WI38 (cell line): ENCODE measurements around the gene CCNO.

ENCODE experiments used
- H3K4me3 ChIP-seq: 2 replicates; pipeline ENCODE4 v1.5.1; 2011; ENCODE audit warnings: low read depth, mild to moderate bottlenecking, control low read depth, low read length
- TF ChIP-seq, protein P1 (sequence below): IDR thresholded peaks from 2 replicates; pipeline ENCODE4 v1.5.1; 2012; ENCODE audit warnings: low read depth, mild to moderate bottlenecking, control low read depth, low read length

The CCNO gene

DNA sequence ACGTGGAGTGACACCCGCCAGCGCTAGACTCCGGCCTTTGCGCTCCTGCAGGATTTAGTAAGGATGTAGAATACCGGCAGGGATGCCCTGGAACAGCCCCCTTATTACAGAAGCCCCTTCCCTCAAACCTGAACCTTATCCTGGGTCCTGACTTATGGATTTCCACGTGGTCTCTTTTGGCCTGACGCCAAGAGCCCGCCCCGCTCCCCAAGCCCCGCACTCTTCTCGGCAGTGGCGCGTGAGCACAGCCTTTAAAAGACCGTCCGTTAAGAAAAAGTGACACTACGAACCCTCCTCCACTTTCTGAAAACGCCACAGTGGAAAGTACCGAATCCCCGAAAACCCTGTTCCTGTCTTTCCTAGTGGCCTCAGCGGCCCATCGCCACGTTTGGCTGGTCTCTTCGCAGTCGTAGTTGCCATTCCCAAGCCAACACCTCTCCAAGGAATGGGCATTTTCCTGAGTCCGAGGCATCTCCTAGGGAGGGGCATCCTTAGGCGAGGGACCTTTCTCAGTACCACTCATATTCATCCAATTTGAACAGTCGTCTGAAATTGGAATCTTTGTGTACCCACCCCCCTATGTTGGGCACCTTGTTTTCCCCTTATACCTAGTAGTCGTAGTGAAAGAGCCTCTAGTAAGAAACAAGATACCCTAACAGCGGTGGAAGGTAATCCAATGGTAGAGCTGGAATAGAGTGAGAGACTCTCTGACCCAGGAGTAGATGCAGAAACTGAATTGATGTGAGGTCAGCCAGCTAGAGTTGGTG lies 5.6 kb downstream of the CCNO start:
- H3K4me3 ChIP-seq: peak overlapping the region; percentile 34
- TF ChIP-seq, protein P1, sequence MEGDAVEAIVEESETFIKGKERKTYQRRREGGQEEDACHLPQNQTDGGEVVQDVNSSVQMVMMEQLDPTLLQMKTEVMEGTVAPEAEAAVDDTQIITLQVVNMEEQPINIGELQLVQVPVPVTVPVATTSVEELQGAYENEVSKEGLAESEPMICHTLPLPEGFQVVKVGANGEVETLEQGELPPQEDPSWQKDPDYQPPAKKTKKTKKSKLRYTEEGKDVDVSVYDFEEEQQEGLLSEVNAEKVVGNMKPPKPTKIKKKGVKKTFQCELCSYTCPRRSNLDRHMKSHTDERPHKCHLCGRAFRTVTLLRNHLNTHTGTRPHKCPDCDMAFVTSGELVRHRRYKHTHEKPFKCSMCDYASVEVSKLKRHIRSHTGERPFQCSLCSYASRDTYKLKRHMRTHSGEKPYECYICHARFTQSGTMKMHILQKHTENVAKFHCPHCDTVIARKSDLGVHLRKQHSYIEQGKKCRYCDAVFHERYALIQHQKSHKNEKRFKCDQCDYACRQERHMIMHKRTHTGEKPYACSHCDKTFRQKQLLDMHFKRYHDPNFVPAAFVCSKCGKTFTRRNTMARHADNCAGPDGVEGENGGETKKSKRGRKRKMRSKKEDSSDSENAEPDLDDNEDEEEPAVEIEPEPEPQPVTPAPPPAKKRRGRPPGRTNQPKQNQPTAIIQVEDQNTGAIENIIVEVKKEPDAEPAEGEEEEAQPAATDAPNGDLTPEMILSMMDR: no peak

DNA sequence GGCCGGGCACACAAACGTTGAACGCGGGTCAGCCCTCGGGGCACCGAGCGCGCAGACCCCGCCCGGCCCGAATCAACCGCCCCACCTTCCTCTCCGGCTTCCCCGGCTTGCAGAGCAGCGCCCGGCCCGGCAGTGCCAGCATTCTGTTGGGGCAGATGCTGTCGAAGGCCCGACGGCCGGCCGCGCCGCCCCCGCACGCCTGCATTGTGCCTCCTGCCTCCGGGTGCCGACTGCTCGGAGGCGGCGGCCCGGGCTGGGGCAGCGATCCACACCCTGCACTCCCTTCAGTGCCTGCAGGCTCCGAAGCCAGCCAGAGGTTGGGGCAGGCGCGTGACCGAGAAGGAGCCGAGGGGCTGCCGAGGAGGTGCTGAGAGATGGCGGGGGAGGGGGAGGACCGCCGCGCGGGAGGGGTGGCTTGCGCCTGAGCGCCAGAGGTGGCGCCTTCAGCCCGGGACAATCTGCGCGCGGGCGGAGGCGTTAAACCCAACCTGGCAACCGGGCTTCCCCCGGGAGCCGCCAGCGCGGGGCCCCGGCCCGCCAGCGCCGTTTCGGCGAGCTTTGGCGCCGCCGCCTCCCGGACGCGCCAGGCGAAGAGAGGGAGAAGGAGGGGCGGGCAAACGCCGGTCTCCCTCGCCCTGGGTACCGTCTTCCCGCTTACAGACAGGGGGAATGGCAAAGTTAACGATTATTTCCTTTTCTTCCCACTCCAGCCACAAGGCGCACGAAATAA lies 6.3 kb downstream of the CCNO start, which contains the start of gene MCIDAS:
Gene MCIDAS, minus strand, starts transcription at position 382 of the 730 bp plus-strand sequence. Its CDS starts 177 bp downstream, at position 205.
- TF ChIP-seq, protein P1: no peak
- peak within 1 kb of the TSS; percentile 34 for H3K4me3 ChIP-seq

GRCh38 chr5:55226027-55226933 lies 7.1 kb downstream of the CCNO start:
- TF ChIP-seq, protein P1: peak; percentile 38; the same call in 1 of the 2 replicates
- no peak overlapping the region for H3K4me3 ChIP-seq

GRCh38 chr5:55225346-55225745 lies 8.1 kb downstream of the CCNO start:
- no peak overlapping the region for H3K4me3 ChIP-seq
- TF ChIP-seq, protein P1: no peak

GRCh38 chr5:55223812-55224240 lies 9.6 kb downstream of the CCNO start:
- no peak overlapping the region for H3K4me3 ChIP-seq
- TF ChIP-seq, protein P1: no peak

DNA sequence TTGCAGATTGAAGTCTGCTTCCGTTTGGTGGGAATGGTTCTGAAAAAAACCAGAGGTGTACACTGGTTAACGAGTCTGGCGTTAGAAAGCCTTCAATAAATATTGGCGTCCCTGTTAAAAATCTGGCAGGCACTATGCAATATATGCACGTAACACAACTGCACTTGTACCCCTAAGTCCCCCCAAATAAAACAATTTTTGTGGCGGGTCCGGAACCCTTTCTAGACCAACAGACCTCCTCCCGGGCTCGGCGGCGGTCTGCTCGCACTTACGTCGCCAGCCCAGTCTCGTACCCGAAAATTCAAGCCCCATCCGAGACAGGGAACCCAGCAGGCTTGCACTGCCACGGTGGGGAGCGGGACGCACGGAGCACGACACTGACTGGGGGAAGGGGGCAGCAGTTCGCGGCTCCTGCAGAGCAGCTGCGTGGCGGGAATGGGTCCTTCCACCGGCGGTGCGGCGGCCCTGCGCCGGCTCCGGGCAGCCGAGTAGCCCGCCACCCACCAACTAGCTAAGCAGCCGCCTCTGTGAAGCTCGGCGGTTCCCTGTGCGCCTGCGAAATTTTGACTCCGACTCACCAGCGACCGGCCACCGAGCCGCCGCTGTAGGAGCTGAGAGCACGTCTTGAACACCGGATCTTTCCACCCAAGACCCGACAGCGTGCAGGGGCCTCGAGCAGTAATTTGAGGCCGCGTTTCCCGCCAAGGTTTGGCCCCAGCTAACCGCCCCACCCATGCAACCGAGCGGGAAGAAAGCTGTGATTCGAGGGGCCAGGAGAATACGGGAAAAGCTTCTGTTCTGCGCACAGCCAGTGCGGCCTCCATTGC lies 10.2 kb downstream of the CCNO start:
- TF ChIP-seq, protein P1: no peak
- H3K4me3 ChIP-seq: no peak overlapping the region
